Uterus (tissue), 4 donors: ENCODE measurements around the gene CAMK2D. TPM values are rescaled to one million over a fixed set of nuclear protein-coding genes. Genes with fewer than 3 reads are reported as not detected.

Experiments
- DNase-seq, 2 donors: peaks; one replicate each; pipeline ENCODE4 v3.0.0-alpha.2; 2019 to 2020
- H3K27ac ChIP-seq, 2 donors: fragments of 200-600 bp; sonication (generic); 1 replicate in 1 of 2; 2 replicates in 1 of 2; pipeline ENCODE4 v1.5.1; 2016 to 2018
- H3K27me3 ChIP-seq, 2 donors: fragments of 200-600 bp; sonication (generic); one replicate each; pipeline ENCODE4 v1.5.1; 2018 to 2019; ENCODE audit warnings: control low read depth in 1 of 2
- H3K36me3 ChIP-seq, 2 donors: fragments of 200-600 bp; sonication (generic); one replicate each; pipeline ENCODE4 v1.5.1; 2019; ENCODE audit warnings: control low read depth in 1 of 2
- H3K4me1 ChIP-seq, 2 donors: fragments of 200-600 bp; sonication (generic); one replicate each; pipeline ENCODE4 v1.5.1; 2018 to 2019; ENCODE audit warnings: control low read depth in 1 of 2
- H3K4me3 ChIP-seq, 2 donors: fragments of 200-600 bp; sonication (generic); 1 replicate in 1 of 2; 2 replicates in 1 of 2; pipeline ENCODE4 v1.5.1; 2018 to 2019; ENCODE audit warnings: mild to moderate bottlenecking in 1 of 2
- H3K9me3 ChIP-seq, 2 donors: fragments of 200-600 bp; sonication (generic); one replicate each; pipeline ENCODE4 v1.5.1; 2019; ENCODE audit warnings: control low read depth in 1 of 2
- POLR2A ChIP-seq, 2 donors: fragments of 450-650 bp; IDR thresholded peaks; one replicate each; pipeline ENCODE4 v1.6.1; 2016; ENCODE audit warnings: antibody characterized with exemption in 2 of 2, mild to moderate bottlenecking in 1 of 2, moderate library complexity in 1 of 2
- intact Hi-C: fragments of 100-400 bp; cut with DNase I; formaldehyde crosslinking; loops from one replicate; pipeline ENCODE4 v1.15.1; 2023; ENCODE audit warnings: low total_unique reads
- total RNA-seq, 4 donors: library from RNA; depleted of rRNA in 3 of 4; stranded (reverse); fragments of >200 nt in 3 of 4; gene quantifications; one replicate each; pipeline versions ENCODE4 v1.1.0 to v1.2.4, GENCODE V29; 2014 to 2023
- TF ChIP-seq, protein P1 (sequence below), 4 experiments: fragments of 200-600 bp in 2 of 4; fragments of 450-650 bp in 2 of 4; sonication (generic) in 2 of 4; IDR thresholded peaks; one replicate each; pipeline ENCODE4 v1.5.1; 2016 to 2019; ENCODE audit warnings: antibody characterized with exemption in 4 of 4, mild to moderate bottlenecking in 2 of 4, moderate library complexity in 1 of 4
- donor health status: DM: yes; HTN: yes; CAD: no.

CAMK2D gene
- total RNA-seq, 4 donors from 2014 or later: 41.5 to 95.3 (median 54.3) TPM

DNA sequence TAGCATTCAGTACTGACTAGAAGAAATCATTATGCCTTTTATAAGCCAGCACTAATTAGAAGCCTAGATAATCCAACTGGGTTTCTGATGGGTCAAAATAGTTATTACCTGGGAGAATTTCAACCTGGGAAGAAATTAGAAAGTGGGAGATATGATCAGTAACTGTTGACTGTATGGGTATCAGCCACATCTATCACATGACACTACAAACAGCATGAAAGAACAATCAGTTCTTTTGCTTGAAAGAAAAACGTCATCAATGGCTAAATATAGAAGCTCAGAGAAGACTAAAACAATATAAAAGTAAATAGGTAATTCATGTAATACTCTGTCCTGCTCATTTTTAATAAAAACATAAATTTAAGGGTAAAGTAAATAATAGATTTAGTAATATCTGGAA is 145.1 kb downstream of the CAMK2D start:
- no peaks in the 10 kb centered on the region for H3K36me3 ChIP-seq
- no peak overlapping the region for H3K4me3 ChIP-seq
- TF ChIP-seq POLR2A (IDR thresholded peaks at IDR 0.05): no peak
- TF ChIP-seq, protein P1, sequence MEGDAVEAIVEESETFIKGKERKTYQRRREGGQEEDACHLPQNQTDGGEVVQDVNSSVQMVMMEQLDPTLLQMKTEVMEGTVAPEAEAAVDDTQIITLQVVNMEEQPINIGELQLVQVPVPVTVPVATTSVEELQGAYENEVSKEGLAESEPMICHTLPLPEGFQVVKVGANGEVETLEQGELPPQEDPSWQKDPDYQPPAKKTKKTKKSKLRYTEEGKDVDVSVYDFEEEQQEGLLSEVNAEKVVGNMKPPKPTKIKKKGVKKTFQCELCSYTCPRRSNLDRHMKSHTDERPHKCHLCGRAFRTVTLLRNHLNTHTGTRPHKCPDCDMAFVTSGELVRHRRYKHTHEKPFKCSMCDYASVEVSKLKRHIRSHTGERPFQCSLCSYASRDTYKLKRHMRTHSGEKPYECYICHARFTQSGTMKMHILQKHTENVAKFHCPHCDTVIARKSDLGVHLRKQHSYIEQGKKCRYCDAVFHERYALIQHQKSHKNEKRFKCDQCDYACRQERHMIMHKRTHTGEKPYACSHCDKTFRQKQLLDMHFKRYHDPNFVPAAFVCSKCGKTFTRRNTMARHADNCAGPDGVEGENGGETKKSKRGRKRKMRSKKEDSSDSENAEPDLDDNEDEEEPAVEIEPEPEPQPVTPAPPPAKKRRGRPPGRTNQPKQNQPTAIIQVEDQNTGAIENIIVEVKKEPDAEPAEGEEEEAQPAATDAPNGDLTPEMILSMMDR (IDR thresholded peaks at IDR 0.05): no peak
- DNase-seq: no peak
- no peaks in the 10 kb centered on the region for H3K27me3 ChIP-seq
- no peaks in the 10 kb centered on the region for H3K4me1 ChIP-seq
- no peaks in the 10 kb centered on the region for H3K9me3 ChIP-seq
- H3K27ac ChIP-seq: no peak overlapping the region
- intact Hi-C loops: no loop called here

GRCh38 chr4:113614414-113614813 is 147.1 kb downstream of the CAMK2D start:
- no peaks in the 10 kb centered on the region for H3K9me3 ChIP-seq
- no peaks in the 10 kb centered on the region for H3K36me3 ChIP-seq
- no peak for TF ChIP-seq POLR2A (IDR thresholded peaks at IDR 0.05)
- TF ChIP-seq, protein P1 (IDR thresholded peaks at IDR 0.05): no peak
- intact Hi-C loops: no loop called here
- H3K4me1 ChIP-seq: no peaks in the 10 kb centered on the region
- H3K4me3 ChIP-seq: no peak overlapping the region
- no peaks in the 10 kb centered on the region for H3K27me3 ChIP-seq
- no peak overlapping the region for H3K27ac ChIP-seq
- DNase-seq: no peak

DNA sequence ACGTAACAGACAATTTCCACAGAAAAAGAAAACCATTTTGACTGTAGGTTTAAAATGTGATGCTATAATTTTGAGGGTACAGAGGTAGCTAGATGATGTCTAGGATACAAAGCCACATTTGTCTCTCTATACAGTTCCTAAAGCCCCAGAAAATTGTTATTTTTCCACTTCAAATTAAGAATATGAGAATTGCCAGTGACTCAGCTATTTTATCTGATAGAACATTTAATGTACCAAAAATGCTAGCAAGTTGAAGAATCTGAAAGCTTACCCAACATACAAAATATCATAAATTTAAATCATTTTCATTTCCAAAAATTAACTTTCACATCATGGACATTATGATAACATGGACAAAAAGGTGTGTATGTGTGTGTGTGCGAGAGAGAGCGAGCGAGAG is 148.0 kb downstream of the CAMK2D start:
- no peak for TF ChIP-seq POLR2A (IDR thresholded peaks at IDR 0.05)
- TF ChIP-seq, protein P1 (IDR thresholded peaks at IDR 0.05): no peak
- Histone ChIP-seq H3K4me1 (no peaks in the 10 kb centered on the region), H3K36me3 (no peaks in the 10 kb centered on the region), H3K27me3 (no peaks in the 10 kb centered on the region), H3K27ac (no peak overlapping the region), H3K4me3 (no peak overlapping the region), H3K9me3 (no peaks in the 10 kb centered on the region)
- intact Hi-C loops: no loop called here
- DNase-seq: no peak

GRCh38 chr4:113610537-113610936 is 151.0 kb downstream of the CAMK2D start:
- DNase-seq: no peak
- intact Hi-C loops: no loop called here
- H3K27ac ChIP-seq: no peak overlapping the region

DNA sequence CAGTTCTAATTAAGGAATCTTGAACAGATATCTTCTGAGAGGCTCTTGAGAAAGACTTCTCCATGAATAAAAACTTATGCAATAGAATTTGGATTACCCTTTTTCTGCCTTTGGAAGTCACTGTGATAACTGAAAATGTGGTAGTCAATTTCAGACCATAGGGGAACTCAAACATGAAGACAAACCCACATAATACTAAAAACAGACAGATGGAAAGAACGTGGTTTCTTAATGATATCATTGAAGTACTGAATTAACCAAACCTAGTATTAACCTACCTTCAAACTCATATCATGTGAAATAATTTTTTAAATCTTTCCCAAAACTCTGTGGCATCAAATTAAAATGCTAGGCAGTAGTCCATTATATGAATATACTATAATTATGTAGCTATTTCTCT is 153.5 kb downstream of the CAMK2D start:
- intact Hi-C loops: no loop called here
- TF ChIP-seq, protein P1 (IDR thresholded peaks at IDR 0.05): no peak
- no peak for TF ChIP-seq POLR2A (IDR thresholded peaks at IDR 0.05)
- Histone ChIP-seq H3K27me3 (no peaks in the 10 kb centered on the region), H3K4me3 (no peak overlapping the region), H3K36me3 (no peaks in the 10 kb centered on the region), H3K27ac (no peak overlapping the region), H3K9me3 (no peaks in the 10 kb centered on the region), H3K4me1 (no peaks in the 10 kb centered on the region)
- DNase-seq: no peak

More at GRCh38 chr4:113610537-113610936, 151.0 kb downstream of the CAMK2D start:
- no peak overlapping the region for H3K4me3 ChIP-seq
- no peaks in the 10 kb centered on the region for H3K4me1 ChIP-seq
- TF ChIP-seq POLR2A (IDR thresholded peaks at IDR 0.05): no peak
- TF ChIP-seq, protein P1 (IDR thresholded peaks at IDR 0.05): no peak
- H3K9me3 ChIP-seq: no peaks in the 10 kb centered on the region
- no peaks in the 10 kb centered on the region for H3K36me3 ChIP-seq
- H3K27me3 ChIP-seq: no peaks in the 10 kb centered on the region
